IMR-90 (cell line): ENCODE results near the gene GCLC. TPM values are rescaled to one million over a fixed set of nuclear protein-coding genes. Genes with fewer than 3 reads are reported as not detected.

ENCODE experiments used
- ATAC-seq: fragments of 200-7000 bp; cut with Tn5 transposase; 2 replicates; pipeline ENCODE4 v1.9.1; 2020; ENCODE audit warnings: low read depth, mild to moderate bottlenecking, moderate library complexity
- BruUV-seq: library from RNA; stranded (reverse); fragments of 400-500 nt; replicated peaks from 2 replicates; lab custom pipeline; 2021; lab: Mats Ljungman, UMichigan
- CTCF ChIA-PET: fragments of 300-600 bp; formaldehyde crosslinking; extraction: SDS; loops from one replicate; lab custom pipeline; 2021; ENCODE audit warnings: antibody characterized with exemption; lab: Yijun Ruan, JAX
- POLR2A ChIA-PET: fragments of 300-600 bp; sonication (Branson Sonifier 250); formaldehyde crosslinking; loops from one replicate; lab custom pipeline; 2022; ENCODE audit warnings: antibody characterized with exemption; ENCODE audit not compliant: unreplicated experiment; lab: Charles Lee
- DNase-seq: peaks from one replicate; pipeline ENCODE4 v3.0.0; 2013
- H2AFZ ChIP-seq: replicated peaks from 2 replicates; pipeline ENCODE3; 2013; ENCODE audit warnings: low read length, mild to moderate bottlenecking; ENCODE audit not compliant: poor library complexity
- H2AK5ac ChIP-seq: 2 replicates; pipeline ENCODE4 v1.6.1; 2013; ENCODE audit warnings: low read depth, low read length, inconsistent platforms
- H2AK9ac ChIP-seq: replicated peaks from 2 replicates; pipeline ENCODE3; 2013; ENCODE audit warnings: mild to moderate bottlenecking, low read depth, low read length, moderate library complexity; ENCODE audit not compliant: poor library complexity
- H2BK120ac ChIP-seq: 2 replicates; pipeline ENCODE4 v1.6.1; 2013; ENCODE audit warnings: low read depth, low read length, inconsistent platforms
- H2BK15ac ChIP-seq: 3 replicates; pipeline ENCODE4 v1.6.1; 2013; ENCODE audit warnings: low read depth, low read length, inconsistent platforms
- H2BK20ac ChIP-seq: 2 replicates; pipeline ENCODE4 v1.6.1; 2013; ENCODE audit warnings: low read depth, mild to moderate bottlenecking, inconsistent platforms, low read length, moderate library complexity
- H2BK5ac ChIP-seq: 2 replicates; pipeline ENCODE4 v1.6.1; 2013; ENCODE audit warnings: mild to moderate bottlenecking, low read depth, low read length, inconsistent platforms; ENCODE audit not compliant: poor library complexity, severe bottlenecking
- H3K14ac ChIP-seq: replicated peaks from 2 replicates; pipeline ENCODE4 v1.6.1; 2013; ENCODE audit warnings: low read depth, low read length, inconsistent platforms
- H3K18ac ChIP-seq: 2 replicates; pipeline ENCODE4 v1.6.1; 2013; ENCODE audit warnings: low read depth, low read length, control low read depth
- H3K23ac ChIP-seq: 2 replicates; pipeline ENCODE4 v1.6.1; 2013; ENCODE audit warnings: low read depth, low read length, inconsistent platforms
- H3K27ac ChIP-seq: 2 replicates; pipeline ENCODE4 v1.5.1; 2013; ENCODE audit warnings: mild to moderate bottlenecking, control low read depth, low read length; ENCODE audit not compliant: insufficient read depth
- H3K27me3 ChIP-seq: 2 replicates; pipeline ENCODE4 v1.6.1; 2013; ENCODE audit warnings: low read length; ENCODE audit not compliant: control insufficient read depth, insufficient read depth
- H3K36me3 ChIP-seq: 2 replicates; pipeline ENCODE4 v1.6.1; 2013; ENCODE audit warnings: low read length, mixed read lengths; ENCODE audit not compliant: control insufficient read depth, insufficient read depth
- H3K4ac ChIP-seq: 2 replicates; pipeline ENCODE4 v1.6.1; 2013; ENCODE audit warnings: low read depth, low read length, inconsistent platforms
- H3K4me1 ChIP-seq: 2 replicates; pipeline ENCODE4 v1.6.1; 2013; ENCODE audit warnings: low read length, mixed read lengths; ENCODE audit not compliant: control insufficient read depth, insufficient read depth
- H3K4me2 ChIP-seq: 2 replicates; pipeline ENCODE4 v1.6.1; 2013; ENCODE audit warnings: low read depth, mild to moderate bottlenecking, control low read depth, low read length, moderate library complexity
- H3K4me3 ChIP-seq: 2 replicates; pipeline ENCODE4 v1.5.1; 2013; ENCODE audit warnings: low read depth, mild to moderate bottlenecking, control low read depth, low read length, moderate library complexity; ENCODE audit not compliant: insufficient read depth
- H3K56ac ChIP-seq: 2 replicates; pipeline ENCODE4 v1.6.1; 2013; ENCODE audit warnings: low read length, inconsistent platforms; ENCODE audit not compliant: insufficient read depth; ENCODE audit errors: extremely low read depth
- H3K79me1 ChIP-seq, 2 experiments: 2 replicates each; pipeline ENCODE4 v1.6.1; 2013; ENCODE audit warnings: low read length in 2 of 2, inconsistent platforms in 1 of 2, low read depth in 1 of 2
- H3K9ac ChIP-seq: 2 replicates; pipeline ENCODE4 v1.6.1; 2013; ENCODE audit warnings: low read depth, low read length, control low read depth
- H3K9me1 ChIP-seq: 2 replicates; pipeline ENCODE4 v1.6.1; 2013; ENCODE audit warnings: low read length, inconsistent platforms; ENCODE audit not compliant: insufficient read depth
- H3K9me3 ChIP-seq: 2 replicates; pipeline ENCODE4 v1.6.1; 2013; ENCODE audit warnings: low read length; ENCODE audit not compliant: control insufficient read depth, insufficient read depth
- H4K20me1 ChIP-seq: 2 replicates; pipeline ENCODE4 v1.6.1; 2013; ENCODE audit warnings: low read length, inconsistent platforms; ENCODE audit not compliant: insufficient read depth
- H4K5ac ChIP-seq: 2 replicates; pipeline ENCODE4 v1.6.1; 2013; ENCODE audit warnings: mild to moderate bottlenecking, low read depth, low read length, control low read depth
- H4K8ac ChIP-seq, 2 experiments: 2 replicates each; pipeline ENCODE4 v1.6.1; 2013; ENCODE audit warnings: low read depth in 2 of 2, low read length in 2 of 2, control low read depth in 1 of 2, inconsistent platforms in 1 of 2
- H4K91ac ChIP-seq: 2 replicates; pipeline ENCODE4 v1.6.1; 2013; ENCODE audit warnings: low read depth, low read length, inconsistent platforms; ENCODE audit not compliant: insufficient read depth
- BHLHE40 ChIP-seq: fragments of 150-350 bp; IDR thresholded peaks from 2 replicates; pipeline ENCODE4 v1.6.1; 2016; ENCODE audit warnings: mild to moderate bottlenecking, low read depth, low read length
- CEBPB ChIP-seq: IDR thresholded peaks from 2 replicates; pipeline ENCODE4 v1.6.1; 2012; ENCODE audit warnings: low read depth, low read length, improper control_type of control experiment
- CHD1 ChIP-seq: IDR thresholded peaks from 2 replicates; pipeline ENCODE4 v1.6.1; 2012; ENCODE audit warnings: low read depth, low read length, improper control_type of control experiment
- CTCF ChIP-seq: conservative IDR thresholded peaks from 2 replicates; pipeline ENCODE4 v1.5.1; 2012; ENCODE audit warnings: mild to moderate bottlenecking, low read depth, low read length, improper control_type of control experiment
- ELK1 ChIP-seq: fragments of 150-350 bp; IDR thresholded peaks from 2 replicates; pipeline ENCODE4 v1.6.1; 2016; ENCODE audit warnings: low read depth, mild to moderate bottlenecking, low read length, moderate library complexity, borderline replicate concordance
- FOS ChIP-seq: fragments of 150-350 bp; IDR thresholded peaks from 2 replicates; pipeline ENCODE4 v1.6.1; 2016; ENCODE audit warnings: low read depth, low read length
- MAFK ChIP-seq: IDR thresholded peaks from 2 replicates; pipeline ENCODE4 v1.6.1; 2012; ENCODE audit warnings: low read depth, low read length, improper control_type of control experiment
- MAZ ChIP-seq: IDR thresholded peaks from 2 replicates; pipeline ENCODE4 v1.6.1; 2012; ENCODE audit warnings: low read depth, mild to moderate bottlenecking, low read length, improper control_type of control experiment, moderate library complexity, borderline replicate concordance
- NFE2L2 ChIP-seq: fragments of 150-350 bp; IDR thresholded peaks from 2 replicates; pipeline ENCODE4 v1.6.1; 2016; ENCODE audit warnings: low read depth, mild to moderate bottlenecking, low read length
- RAD21 ChIP-seq: IDR thresholded peaks from 2 replicates; pipeline ENCODE4 v1.6.1; 2012; ENCODE audit warnings: low read length, improper control_type of control experiment
- RCOR1 ChIP-seq: IDR thresholded peaks from 2 replicates; pipeline ENCODE4 v1.6.1; 2012; ENCODE audit warnings: mild to moderate bottlenecking, low read length, improper control_type of control experiment; ENCODE audit not compliant: insufficient replicate concordance
- RFX5 ChIP-seq: IDR thresholded peaks from 2 replicates; pipeline ENCODE4 v1.8.0; 2012; ENCODE audit warnings: low read depth, mild to moderate bottlenecking, low read length, moderate library complexity
- SMC3 ChIP-seq: fragments of 150-350 bp; IDR thresholded peaks from 2 replicates; pipeline ENCODE4 v1.6.1; 2016; ENCODE audit warnings: low read depth, mild to moderate bottlenecking, antibody characterized with exemption, low read length, moderate library complexity
- WGBS, 2 experiments: methylation state at CpG; one replicate each; pipeline versions ENCODE4 v1.1.5 to v1.1.7; 2013; ENCODE audit warnings: missing lambda C conversion rate in 2 of 2; ENCODE audit not compliant: insufficient read length in 1 of 2; ENCODE audit errors: extremely low coverage in 2 of 2; 5-methylcytosine and 5-hydroxymethylcytosine counted together
- dilution Hi-C: fragments of 300-500 bp; cut with HindIII; formaldehyde crosslinking; loops from one replicate; pipeline ENCODE4 v1.14.3; 2018; ENCODE audit warnings: low sequenced_read_pairs; ENCODE audit not compliant: unreplicated experiment
- in situ Hi-C: fragments of 300-500 bp; cut with MboI; formaldehyde crosslinking; loops from 3 replicates; pipeline ENCODE4 v1.14.3; 2019; ENCODE audit warnings: low sequenced_read_pairs, inconsistent platforms, mixed read lengths
- intact Hi-C: fragments of 100-400 bp; cut with micrococcal nuclease; formaldehyde crosslinking; loops from 2 replicates; pipeline ENCODE4 v1.10.0; 2022
- polyA plus RNA-seq, 3 experiments: library from polyadenylated mRNA; depleted of rRNA; stranded (reverse); fragments of >200 nt; gene quantifications; 2 replicates each; pipeline ENCODE4 v1.2.3, GENCODE V29; 2012; ENCODE audit warnings: low replicate concordance in 1 of 3
- total RNA-seq: library from RNA; depleted of rRNA; stranded (reverse); fragments of >200 nt; gene quantifications from 2 replicates; pipeline ENCODE4 v1.2.3, GENCODE V29; 2012
- TF ChIP-seq, protein P1 (sequence below): fragments of 150-350 bp; IDR thresholded peaks from 2 replicates; pipeline ENCODE4 v1.6.1; 2017; ENCODE audit warnings: mild to moderate bottlenecking, antibody characterized with exemption, low read length, low read depth

Gene GCLC
- total and polyA plus RNA-seq, 2 of the 4 experiments (the other 2 are of a cell fraction), result 14.2 to 24.2 TPM

DNA sequence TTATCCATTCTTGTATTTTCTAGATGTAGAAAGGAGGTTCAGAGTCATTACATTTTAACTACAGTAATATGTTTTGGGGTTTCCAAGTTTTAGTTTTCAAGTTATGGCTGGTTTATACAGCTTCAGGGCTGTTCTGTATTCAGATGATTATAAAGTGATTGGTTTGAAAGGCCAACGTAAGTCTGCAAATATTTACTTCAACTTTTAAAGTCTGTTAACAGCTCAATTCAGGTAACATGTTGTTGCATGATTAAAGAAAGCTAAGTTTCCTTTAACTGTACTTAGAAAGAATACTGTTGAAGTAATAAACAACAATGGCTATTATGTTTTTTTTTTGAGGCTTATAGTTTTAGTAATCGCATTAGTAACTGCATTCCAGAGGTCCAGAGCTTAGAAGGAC is 22.8 kb upstream of the GCLC start:
- Histone ChIP-seq H3K4me3 (no peak overlapping the region), H2AK9ac (no peak overlapping the region), H3K4me1 (no peaks in the 10 kb centered on the region), H4K20me1 (no peaks in the 10 kb centered on the region), H4K91ac (no peak overlapping the region), H2BK15ac (no peak overlapping the region), H2BK120ac (no peak overlapping the region), H2AFZ (no peak overlapping the region), H3K9ac (no peak overlapping the region), H4K8ac (no peak overlapping the region), H3K36me3 (no peaks in the 10 kb centered on the region), H4K5ac (no peak overlapping the region), H3K27ac (no peak overlapping the region), H3K18ac (no peak overlapping the region), H3K9me1 (0 out of 2 replicates have a peak, but pooled peaks cover 3% of the 10 kb centered on the region), H3K9me3 (no peaks in the 10 kb centered on the region), H2AK5ac (no peak overlapping the region), H3K14ac (no peak overlapping the region), H3K79me1 (no peaks in the 10 kb centered on the region), H3K23ac (no peak overlapping the region), H2BK5ac (no peak overlapping the region), H3K4me2 (no peak overlapping the region), H3K56ac (no peak overlapping the region), H2BK20ac (no peak overlapping the region), H3K4ac (no peak overlapping the region), H3K27me3 (peaks cover 4% of the 10 kb centered on the region)
- BruUV-seq, result no TSS peak
- dilution Hi-C loops (no loop called here), in situ Hi-C loops (no loop called here), intact Hi-C loops (no loop called here)
- POLR2A ChIA-PET, result no interaction called here
- CTCF ChIA-PET, result no interaction called here
- ATAC-seq, result no peak
- no CpG with 5 or more reads among the region's 2 CpGs for WGBS, 2 experiments
- no peak for TF ChIP-seq NFE2L2
- TF ChIP-seq RFX5, result no peak
- no peak for TF ChIP-seq CEBPB
- TF ChIP-seq BHLHE40, result no peak
- TF ChIP-seq MAFK, result no peak
- TF ChIP-seq RCOR1, result no peak
- no peak for TF ChIP-seq MAZ
- TF ChIP-seq, protein P1, sequence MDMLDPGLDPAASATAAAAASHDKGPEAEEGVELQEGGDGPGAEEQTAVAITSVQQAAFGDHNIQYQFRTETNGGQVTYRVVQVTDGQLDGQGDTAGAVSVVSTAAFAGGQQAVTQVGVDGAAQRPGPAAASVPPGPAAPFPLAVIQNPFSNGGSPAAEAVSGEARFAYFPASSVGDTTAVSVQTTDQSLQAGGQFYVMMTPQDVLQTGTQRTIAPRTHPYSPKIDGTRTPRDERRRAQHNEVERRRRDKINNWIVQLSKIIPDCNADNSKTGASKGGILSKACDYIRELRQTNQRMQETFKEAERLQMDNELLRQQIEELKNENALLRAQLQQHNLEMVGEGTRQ, result no peak
- TF ChIP-seq CTCF, result no peak
- TF ChIP-seq SMC3, result no peak
- TF ChIP-seq ELK1, result no peak
- TF ChIP-seq RAD21, result no peak
- TF ChIP-seq CHD1, result no peak
- TF ChIP-seq FOS, result no peak
- DNase-seq, result no peak
